Stimulated activated CD4-positive, alpha-beta T cell treated with anti-CD3 and anti-CD28 coated beads, Interleukin-4, amount 100 ng/mL, for 48 hours (primary cell): ENCODE measurements around the gene PRRG4.
"Not testable (repeated sequence)": the region's sequence is repeated elsewhere in the genome, so short reads cannot be mapped to it uniquely, and the experiment has no call there.

Experiments
- DNase-seq, 2 donors: peaks; one replicate each; pipeline ENCODE4 v3.0.0-alpha.2; 2020; ENCODE audit warnings: low read depth in 2 of 2

PRRG4 gene

GRCh38 chr11:32829680-32830412 is at the start of gene PRRG4:
Gene PRRG4, plus strand, starts transcription at chr11:32829927. Its CDS starts 603 bp downstream, at chr11:32830530.
- DNase-seq = peak; percentile 38 to 45

- not testable (repeated sequence) for DNase-seq
These were observed 48.9 kb upstream of the PRRG4 start for GRCh38 chr11:32780839-32781238.

- DNase-seq = no peak
These were observed 48.0 kb upstream of the PRRG4 start for GRCh38 chr11:32781721-32782120.

GRCh38 chr11:32785262-32785661 is 44.5 kb upstream of the PRRG4 start:
- DNase-seq = no peak

- no peak for DNase-seq
These were observed 42.9 kb upstream of the PRRG4 start for GRCh38 chr11:32786811-32787210.

GRCh38 chr11:32790916-32791315 is 38.8 kb upstream of the PRRG4 start:
- no peak for DNase-seq

- DNase-seq = no peak
These were observed 37.4 kb upstream of the PRRG4 start for GRCh38 chr11:32792111-32792947.

GRCh38 chr11:32792948-32793475 is 36.7 kb upstream of the PRRG4 start:
- DNase-seq = peak; percentile 49 to 63

GRCh38 chr11:32794439-32794838 is 35.3 kb upstream of the PRRG4 start, which contains the start of gene CCDC73:
Gene CCDC73, minus strand, starts transcription at chr11:32794662. Its CDS starts 34,419 bp downstream, at chr11:32760243.
- DNase-seq = no peak

- no peak for DNase-seq
These were observed 33.3 kb upstream of the PRRG4 start for GRCh38 chr11:32796425-32796824.

GRCh38 chr11:32809313-32809712 is 20.4 kb upstream of the PRRG4 start:
- DNase-seq = peak; percentile 46 to 58

GRCh38 chr11:32817181-32817851 is 12.4 kb upstream of the PRRG4 start:
- no peak for DNase-seq

- no peak for DNase-seq
These were observed 11.9 kb upstream of the PRRG4 start for GRCh38 chr11:32817852-32818183.

- no peak for DNase-seq
These were observed 10.5 kb upstream of the PRRG4 start for GRCh38 chr11:32819187-32819586.

GRCh38 chr11:32820497-32820896 is 9.2 kb upstream of the PRRG4 start:
- DNase-seq = no peak

- DNase-seq = no peak
These were observed 8.2 kb upstream of the PRRG4 start for GRCh38 chr11:32821517-32821916.

GRCh38 chr11:32821917-32822560 is 7.7 kb upstream of the PRRG4 start:
- DNase-seq = no peak

- DNase-seq = not testable (repeated sequence)
These were observed 6.1 kb upstream of the PRRG4 start for GRCh38 chr11:32823617-32824016.

- DNase-seq = no peak
These were observed 3.6 kb upstream of the PRRG4 start for GRCh38 chr11:32826113-32826512.

- no peak for DNase-seq
These were observed 2.5 kb upstream of the PRRG4 start for GRCh38 chr11:32827276-32827675.

- DNase-seq = no peak
These were observed 509 bp upstream of the PRRG4 start for GRCh38 chr11:32829157-32829679.

GRCh38 chr11:32830413-32830738 is 649 bp downstream of the PRRG4 start:
- no peak for DNase-seq
